GM13976 (cell line): ENCODE data around the gene POMT1.

ENCODE experiments used
- DNase-seq: peaks from one replicate; pipeline ENCODE4 v3.0.0; 2012; ENCODE audit warnings: low spot score
- CTCF ChIP-seq: IDR thresholded peaks from 2 replicates; pipeline ENCODE4 v1.5.1; 2012; ENCODE audit warnings: borderline replicate concordance, mild to moderate bottlenecking; ENCODE audit not compliant: insufficient read depth; ENCODE audit errors: extremely low read depth, missing control alignments, control extremely low read depth
- in situ Hi-C: fragments of 300-500 bp; cut with MboI; formaldehyde crosslinking; loops from one replicate; pipeline ENCODE4 v1.12.0; 2022; ENCODE audit warnings: low sequenced_read_pairs, mixed read lengths, inconsistent platforms; ENCODE audit not compliant: unreplicated experiment

The POMT1 gene

DNA sequence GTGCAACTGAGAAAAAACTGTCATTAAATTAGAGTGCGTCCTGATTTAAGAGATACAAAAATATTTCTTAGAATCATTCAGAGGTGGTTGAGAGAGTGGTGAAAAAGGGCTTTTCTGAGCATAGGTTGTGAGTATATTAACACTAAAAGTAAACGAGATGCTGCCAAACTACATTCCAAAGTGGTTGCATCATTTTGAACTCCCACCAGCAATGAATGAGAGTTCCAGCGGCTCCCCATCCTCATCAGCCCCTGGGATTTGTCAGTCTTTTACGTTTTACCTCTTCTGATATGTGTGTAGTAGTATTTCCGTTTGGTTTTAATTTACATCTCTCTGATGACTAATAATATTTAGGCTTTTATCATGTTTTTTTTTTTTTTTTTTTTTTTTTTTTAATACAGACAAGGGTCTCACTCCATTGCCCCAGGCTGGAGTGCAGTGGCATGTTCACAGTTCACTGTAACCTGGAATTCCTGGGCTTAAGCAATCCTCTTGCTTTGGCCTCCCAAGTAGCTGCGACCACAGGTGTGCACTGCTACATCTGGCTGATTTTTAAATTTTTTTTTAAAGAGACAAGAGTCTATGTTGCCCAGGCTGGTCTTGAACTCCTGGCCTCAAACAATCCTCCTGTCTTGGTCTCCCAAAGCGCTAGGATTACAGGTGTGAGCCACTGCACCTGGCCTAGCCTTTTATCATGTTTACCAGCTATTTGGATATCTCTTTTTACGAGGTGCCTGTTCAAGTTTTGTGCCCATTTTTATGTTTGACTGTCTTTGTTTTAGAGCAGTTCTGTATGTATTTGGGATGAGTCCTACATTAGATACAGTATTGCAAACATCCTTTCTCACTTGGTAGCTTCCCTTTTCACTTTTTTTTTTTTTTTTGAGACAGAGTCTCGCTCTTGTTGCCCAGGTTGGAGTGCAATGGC lies 59.6 kb downstream of the POMT1 start:
- TF ChIP-seq CTCF = no peak
- DNase-seq = no peak
- in situ Hi-C loops = no loop called here

DNA sequence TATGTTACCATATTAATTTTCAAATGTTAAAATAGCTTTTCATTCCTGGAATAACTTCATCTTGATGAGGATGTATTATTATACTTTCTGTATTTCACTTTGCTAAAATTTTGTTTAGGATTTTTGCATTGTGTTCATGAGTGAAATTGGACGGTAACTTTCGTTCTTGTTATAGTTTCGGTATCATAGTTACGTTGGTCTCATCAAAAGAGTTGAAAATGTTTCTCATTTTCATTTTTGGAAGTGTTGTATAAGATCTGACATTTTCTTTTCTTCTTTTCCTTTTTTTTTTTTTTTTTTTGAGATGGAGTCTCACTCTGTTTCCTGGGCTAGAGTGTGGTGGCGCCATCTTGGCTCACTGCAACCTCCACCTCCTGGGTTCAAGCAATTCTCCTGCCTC lies 62.7 kb downstream of the POMT1 start:
- in situ Hi-C loops = no loop called here
- no peak for TF ChIP-seq CTCF

GRCh38 chr9:131566158-131566557 lies 63.4 kb downstream of the POMT1 start:
- in situ Hi-C loops = no loop called here
- TF ChIP-seq CTCF = no peak
- no peak for DNase-seq

More for the DNA sequence above, 62.7 kb downstream of the POMT1 start:
- DNase-seq = no peak

- no peak for DNase-seq
- no peak for TF ChIP-seq CTCF
- in situ Hi-C loops = no loop called here
Observed at GRCh38 chr9:131567910-131568309, 65.2 kb downstream of the POMT1 start.
